Liver (tissue), 3 donors: ENCODE measurements around the gene GYG2.

Experiments used
- EGR1 ChIP-seq, 2 donors: IDR thresholded peaks; 2 replicates each; pipeline ENCODE4 v1.6.1; 2016 to 2018; ENCODE audit warnings: antibody characterized with exemption in 2 of 2, low read depth in 2 of 2
- GABPA ChIP-seq, 2 donors: IDR thresholded peaks in 1 of 2; conservative IDR thresholded peaks in 1 of 2; 2 replicates each; pipeline ENCODE4 v1.6.1; 2016; ENCODE audit warnings: antibody characterized with exemption in 2 of 2, mild to moderate bottlenecking in 1 of 2, moderate library complexity in 1 of 2
- NR2F2 ChIP-seq: IDR thresholded peaks from 2 replicates; pipeline ENCODE4 v1.6.1; 2016; ENCODE audit warnings: antibody characterized with exemption
- RAD21 ChIP-seq, 2 donors: IDR thresholded peaks; 2 replicates each; pipeline ENCODE4 v1.6.1; 2016; ENCODE audit warnings: antibody characterized with exemption in 2 of 2, mild to moderate bottlenecking in 2 of 2
- TAF1 ChIP-seq: conservative IDR thresholded peaks from 2 replicates; pipeline ENCODE4 v1.6.1; 2016; ENCODE audit warnings: antibody characterized with exemption, mild to moderate bottlenecking
- TF ChIP-seq, protein P1 (sequence below): IDR thresholded peaks from 2 replicates; pipeline ENCODE4 v1.6.1; 2016; ENCODE audit warnings: antibody characterized with exemption
- TF ChIP-seq, protein P2 (sequence below): fragments of 150-350 bp; IDR thresholded peaks from 2 replicates; pipeline ENCODE4 v1.5.1; 2017; ENCODE audit warnings: improper control_type of control experiment, low read depth, low read length; ENCODE audit not compliant: missing input control
- TF ChIP-seq, protein P3 (sequence below): IDR thresholded peaks from 2 replicates; pipeline ENCODE4 v1.6.1; 2016; ENCODE audit warnings: antibody characterized with exemption, mild to moderate bottlenecking
- TF ChIP-seq, protein P4 (sequence below): IDR thresholded peaks from 2 replicates; pipeline ENCODE4 v1.6.1; 2016; ENCODE audit warnings: antibody characterized with exemption
- donor health status: healthy.
- donor health status: healthy.

DNA sequence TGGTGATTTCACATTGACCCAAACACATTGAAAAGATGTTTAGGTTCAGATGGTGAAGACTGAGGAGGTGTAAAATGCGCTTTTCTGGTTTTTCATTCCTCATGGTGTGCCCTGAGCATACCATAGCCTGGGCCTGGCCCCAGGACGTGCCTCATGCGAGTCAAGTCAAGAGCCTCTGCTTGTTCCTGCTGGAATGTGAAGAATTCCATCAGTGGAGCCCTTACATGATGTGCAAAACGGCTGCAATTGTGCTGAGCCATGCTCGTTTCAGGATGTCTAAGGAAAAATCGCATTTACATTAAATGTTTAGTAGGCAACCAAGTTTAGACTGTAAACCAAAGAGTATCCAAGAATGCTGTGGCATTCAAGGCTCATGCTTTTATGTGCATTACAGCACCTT lies 34.9 kb downstream of the GYG2 start:
- no peak for TF ChIP-seq NR2F2
- TF ChIP-seq, protein P1, sequence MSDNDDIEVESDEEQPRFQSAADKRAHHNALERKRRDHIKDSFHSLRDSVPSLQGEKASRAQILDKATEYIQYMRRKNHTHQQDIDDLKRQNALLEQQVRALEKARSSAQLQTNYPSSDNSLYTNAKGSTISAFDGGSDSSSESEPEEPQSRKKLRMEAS, result no peak
- TF ChIP-seq, protein P2, sequence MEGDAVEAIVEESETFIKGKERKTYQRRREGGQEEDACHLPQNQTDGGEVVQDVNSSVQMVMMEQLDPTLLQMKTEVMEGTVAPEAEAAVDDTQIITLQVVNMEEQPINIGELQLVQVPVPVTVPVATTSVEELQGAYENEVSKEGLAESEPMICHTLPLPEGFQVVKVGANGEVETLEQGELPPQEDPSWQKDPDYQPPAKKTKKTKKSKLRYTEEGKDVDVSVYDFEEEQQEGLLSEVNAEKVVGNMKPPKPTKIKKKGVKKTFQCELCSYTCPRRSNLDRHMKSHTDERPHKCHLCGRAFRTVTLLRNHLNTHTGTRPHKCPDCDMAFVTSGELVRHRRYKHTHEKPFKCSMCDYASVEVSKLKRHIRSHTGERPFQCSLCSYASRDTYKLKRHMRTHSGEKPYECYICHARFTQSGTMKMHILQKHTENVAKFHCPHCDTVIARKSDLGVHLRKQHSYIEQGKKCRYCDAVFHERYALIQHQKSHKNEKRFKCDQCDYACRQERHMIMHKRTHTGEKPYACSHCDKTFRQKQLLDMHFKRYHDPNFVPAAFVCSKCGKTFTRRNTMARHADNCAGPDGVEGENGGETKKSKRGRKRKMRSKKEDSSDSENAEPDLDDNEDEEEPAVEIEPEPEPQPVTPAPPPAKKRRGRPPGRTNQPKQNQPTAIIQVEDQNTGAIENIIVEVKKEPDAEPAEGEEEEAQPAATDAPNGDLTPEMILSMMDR, result no peak
- TF ChIP-seq EGR1 (IDR thresholded peaks at IDR 0.05; ENCODE audit: low read depth in 2 of 2), result no peak
- no peak for TF ChIP-seq RAD21 (IDR thresholded peaks at IDR 0.05)
- TF ChIP-seq, protein P3, sequence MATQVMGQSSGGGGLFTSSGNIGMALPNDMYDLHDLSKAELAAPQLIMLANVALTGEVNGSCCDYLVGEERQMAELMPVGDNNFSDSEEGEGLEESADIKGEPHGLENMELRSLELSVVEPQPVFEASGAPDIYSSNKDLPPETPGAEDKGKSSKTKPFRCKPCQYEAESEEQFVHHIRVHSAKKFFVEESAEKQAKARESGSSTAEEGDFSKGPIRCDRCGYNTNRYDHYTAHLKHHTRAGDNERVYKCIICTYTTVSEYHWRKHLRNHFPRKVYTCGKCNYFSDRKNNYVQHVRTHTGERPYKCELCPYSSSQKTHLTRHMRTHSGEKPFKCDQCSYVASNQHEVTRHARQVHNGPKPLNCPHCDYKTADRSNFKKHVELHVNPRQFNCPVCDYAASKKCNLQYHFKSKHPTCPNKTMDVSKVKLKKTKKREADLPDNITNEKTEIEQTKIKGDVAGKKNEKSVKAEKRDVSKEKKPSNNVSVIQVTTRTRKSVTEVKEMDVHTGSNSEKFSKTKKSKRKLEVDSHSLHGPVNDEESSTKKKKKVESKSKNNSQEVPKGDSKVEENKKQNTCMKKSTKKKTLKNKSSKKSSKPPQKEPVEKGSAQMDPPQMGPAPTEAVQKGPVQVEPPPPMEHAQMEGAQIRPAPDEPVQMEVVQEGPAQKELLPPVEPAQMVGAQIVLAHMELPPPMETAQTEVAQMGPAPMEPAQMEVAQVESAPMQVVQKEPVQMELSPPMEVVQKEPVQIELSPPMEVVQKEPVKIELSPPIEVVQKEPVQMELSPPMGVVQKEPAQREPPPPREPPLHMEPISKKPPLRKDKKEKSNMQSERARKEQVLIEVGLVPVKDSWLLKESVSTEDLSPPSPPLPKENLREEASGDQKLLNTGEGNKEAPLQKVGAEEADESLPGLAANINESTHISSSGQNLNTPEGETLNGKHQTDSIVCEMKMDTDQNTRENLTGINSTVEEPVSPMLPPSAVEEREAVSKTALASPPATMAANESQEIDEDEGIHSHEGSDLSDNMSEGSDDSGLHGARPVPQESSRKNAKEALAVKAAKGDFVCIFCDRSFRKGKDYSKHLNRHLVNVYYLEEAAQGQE, result no peak
- TF ChIP-seq GABPA (IDR thresholded peaks at IDR 0.05 in 1 of 2, conservative IDR thresholded peaks at IDR 0.05 in 1 of 2), result no peak
- TF ChIP-seq TAF1, result no peak
- TF ChIP-seq, protein P4, sequence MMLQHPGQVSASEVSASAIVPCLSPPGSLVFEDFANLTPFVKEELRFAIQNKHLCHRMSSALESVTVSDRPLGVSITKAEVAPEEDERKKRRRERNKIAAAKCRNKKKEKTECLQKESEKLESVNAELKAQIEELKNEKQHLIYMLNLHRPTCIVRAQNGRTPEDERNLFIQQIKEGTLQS, result no peak
